GM12878 (cell line): ENCODE measurements around the gene ROR2. TPM values are rescaled to one million over a fixed set of nuclear protein-coding genes. Genes with fewer than 3 reads are reported as not detected.

ENCODE experiments used
- ATAC-seq: fragments of 200-7000 bp; cut with Tn5 transposase; 3 replicates; pipeline ENCODE4 v1.9.1; 2020; ENCODE audit warnings: mild to moderate bottlenecking, moderate library complexity
- BruUV-seq: library from RNA; stranded (reverse); fragments of 400-500 nt; replicated peaks from 2 replicates; lab custom pipeline; 2021; lab: Mats Ljungman, UMichigan
- CTCF ChIA-PET: fragments of 300-600 bp; sonication (Branson Sonifier 250); formaldehyde crosslinking; extraction: SDS; loops from one replicate; lab custom pipeline; 2021; ENCODE audit warnings: inconsistent platforms; lab: Yijun Ruan, JAX
- POLR2A ChIA-PET: fragments of 350-600 bp; formaldehyde crosslinking; extraction: SDS; loops from one replicate; lab custom pipeline; 2021; ENCODE audit warnings: inconsistent platforms; lab: Charles Lee
- RAD21 ChIA-PET: fragments of 300-600 bp; sonication (Branson Sonifier 250); formaldehyde crosslinking; loops from one replicate; lab custom pipeline; 2023; ENCODE audit warnings: antibody characterized with exemption; ENCODE audit not compliant: unreplicated experiment; lab: Charles Lee
- SMC1A ChIA-PET: fragments of 300-600 bp; sonication (Branson Sonifier 250); formaldehyde crosslinking; loops from one replicate; lab custom pipeline; 2023; ENCODE audit not compliant: unreplicated experiment, uncharacterized antibody; lab: Charles Lee
- DNase-seq: peaks from one replicate; pipeline ENCODE4 v3.0.0-alpha.2; 2011; ENCODE audit warnings: low read depth, low spot score
- FAIRE-seq: peaks from 3 replicates; lab custom pipeline; 2011; peaks lifted over from hg19 to GRCh38; lab: Jason Lieb, UNC
- H2AFZ ChIP-seq: 2 replicates; pipeline ENCODE4 v1.6.0; 2011; ENCODE audit warnings: low read depth, low read length, control low read depth; ENCODE audit not compliant: control insufficient read depth
- H3K27ac ChIP-seq: 2 replicates; pipeline ENCODE4 v1.5.1; 2011; ENCODE audit warnings: control low read depth; ENCODE audit not compliant: control insufficient read depth, insufficient read depth
- H3K27me3 ChIP-seq, 2 experiments: replicated peaks in 1 of 2; 2 replicates each; pipeline versions ENCODE4 v1.6.0 to v1.6.1; 2011; ENCODE audit warnings: low read length in 1 of 2; ENCODE audit not compliant: control insufficient read depth in 2 of 2, insufficient read depth in 2 of 2
- H3K36me3 ChIP-seq, 2 experiments: 2 replicates each; pipeline ENCODE4 v1.5.1; 2011; ENCODE audit warnings: low read length in 1 of 2; ENCODE audit not compliant: control insufficient read depth in 2 of 2, insufficient read depth in 2 of 2
- H3K4me1 ChIP-seq: 2 replicates; pipeline ENCODE4 v1.6.1; 2011; ENCODE audit warnings: mild to moderate bottlenecking, low read length, moderate library complexity, mixed read lengths; ENCODE audit not compliant: control insufficient read depth, insufficient read depth
- H3K4me2 ChIP-seq: 2 replicates; pipeline ENCODE4 v1.6.0; 2011; ENCODE audit warnings: control low read depth; ENCODE audit not compliant: control insufficient read depth, insufficient read depth
- H3K4me3 ChIP-seq: fragments of 200-600 bp; sonication (generic); 2 replicates; pipeline ENCODE4 v1.5.1; 2016
- H3K79me2 ChIP-seq: 2 replicates; pipeline ENCODE4 v1.6.0; 2011; ENCODE audit warnings: low read length; ENCODE audit not compliant: control insufficient read depth, insufficient read depth
- H3K9ac ChIP-seq: 2 replicates; pipeline ENCODE4 v1.8.0; 2011; ENCODE audit warnings: low read length, control low read depth, mixed read lengths; ENCODE audit not compliant: control insufficient read depth, insufficient read depth
- H3K9me3 ChIP-seq: replicated peaks from 3 replicates; pipeline ENCODE4 v1.5.1; 2011; ENCODE audit warnings: mild to moderate bottlenecking, low read length; ENCODE audit not compliant: control insufficient read depth, insufficient read depth
- H4K20me1 ChIP-seq: 2 replicates; pipeline ENCODE4 v1.6.0; 2011; ENCODE audit not compliant: control insufficient read depth, insufficient read depth
- GABPA ChIP-seq: IDR thresholded peaks from 2 replicates; pipeline ENCODE4 v1.6.1; 2014; ENCODE audit warnings: antibody characterized with exemption, low read depth, mild to moderate bottlenecking, inconsistent platforms
- HDAC2 ChIP-seq: fragments of 200-600 bp; sonication (generic); IDR thresholded peaks from 2 replicates; pipeline ENCODE4 v1.6.1; 2017
- HSF1 ChIP-seq: fragments of 150-350 bp; IDR thresholded peaks from 2 replicates; pipeline ENCODE4 v1.6.1; 2014; ENCODE audit warnings: mild to moderate bottlenecking, low read depth, low read length
- NFIC ChIP-seq: IDR thresholded peaks from 2 replicates; pipeline ENCODE4 v1.6.1; 2012; ENCODE audit warnings: low read depth, mild to moderate bottlenecking, inconsistent platforms, low read length, moderate library complexity
- NR2F1 ChIP-seq: fragments of 450-650 bp; conservative IDR thresholded peaks from 2 replicates; pipeline ENCODE4 v1.6.1; 2017; ENCODE audit warnings: mild to moderate bottlenecking
- SP1 ChIP-seq: IDR thresholded peaks from one replicate; pipeline ENCODE4 v1.6.1; 2011; ENCODE audit warnings: low read depth, low read length
- WGBS: methylation state at CpG from one replicate; pipeline ENCODE4 v1.1.6; 2016; ENCODE audit warnings: low lambda C conversion rate; ENCODE audit not compliant: insufficient replicate concordance, insufficient coverage; ENCODE audit errors: missing lambda C conversion rate; 5-methylcytosine and 5-hydroxymethylcytosine counted together
- in situ Hi-C: fragments of 300-500 bp; cut with MboI; formaldehyde crosslinking; loops from 9 replicates; pipeline ENCODE4 v1.14.3; 2018; ENCODE audit warnings: mixed read lengths
- intact Hi-C: fragments of 100-400 bp; cut with micrococcal nuclease; formaldehyde crosslinking; loops from one replicate; pipeline ENCODE4 v1.14.2; 2022; ENCODE audit not compliant: unreplicated experiment
- polyA plus RNA-seq, 11 experiments: library from polyadenylated mRNA; depleted of rRNA in 4 of 11; unstranded in 6 of 11; stranded (reverse) in 5 of 11; fragments of >200 nt; fragmentation: Nextera tagmentation in 4 of 11; fragmentation: Illumina TruSeq in 1 of 11; extraction: Ambion mirVana in 4 of 11; extraction: Trizol in 1 of 11; gene quantifications; 1 replicate in 1 of 11; 2 replicates in 10 of 11; pipeline versions ENCODE4 v1.2.1 to v1.2.3, GENCODE V29; 2011 to 2016; ENCODE audit warnings: inconsistent platforms in 2 of 11, missing spikeins in 2 of 11, low read depth in 1 of 11
- total RNA-seq, 4 experiments: library from RNA; depleted of rRNA in 3 of 4; stranded (reverse); fragments of >200 nt in 3 of 4; fragmentation: Illumina TruSeq in 1 of 4; extraction: Trizol in 1 of 4; gene quantifications; 2 replicates each; pipeline versions ENCODE4 v1.2.1 to v1.2.3, GENCODE V29; 2013 to 2021
- TF ChIP-seq, protein P1 (sequence below): fragments of 450-650 bp; IDR thresholded peaks from 2 replicates; pipeline ENCODE4 v1.6.1; 2018; ENCODE audit warnings: borderline replicate concordance, mild to moderate bottlenecking; ENCODE audit not compliant: partially characterized antibody
- TF ChIP-seq, protein P2 (sequence below): IDR thresholded peaks from 2 replicates; pipeline ENCODE4 v1.6.1; 2011; ENCODE audit warnings: low read depth, low read length, improper control_type of control experiment, borderline replicate concordance
- TF ChIP-seq, protein P3 (sequence below): fragments of 450-650 bp; IDR thresholded peaks from 2 replicates; pipeline ENCODE4 v1.6.1; 2017; ENCODE audit warnings: antibody characterized with exemption, mild to moderate bottlenecking, moderate library complexity

ROR2 gene
- total and polyA plus RNA-seq, 10 of the 15 experiments (the other 5 are each of a cell fraction or from before 2014, with no cell fraction given) = 0.03 to 0.05 TPM; not detected in 8

- intact Hi-C loops = no loop called here
- CTCF ChIA-PET = no interaction called here
- Histone ChIP-seq H4K20me1 (no peaks in the 10 kb centered on the region), H3K27me3 (peaks cover 0 to 4% of the 10 kb centered on the region in 2 experiments; a peak in 2 of 4 replicates), H3K9ac (no peak overlapping the region), H3K27ac (no peak overlapping the region), H3K4me3 (no peak overlapping the region), H3K36me3 (no peaks in the 10 kb centered on the region), H3K9me3 (no peaks in the 10 kb centered on the region), H2AFZ (no peak overlapping the region), H3K79me2 (no peaks in the 10 kb centered on the region), H3K4me2 (no peak overlapping the region), H3K4me1 (no peaks in the 10 kb centered on the region)
- BruUV-seq = no TSS peak
- RAD21 ChIA-PET = no interaction called here
- POLR2A ChIA-PET = no interaction called here
- SMC1A ChIA-PET = no interaction called here
- FAIRE-seq (no peak), ATAC-seq (no peak), DNase-seq (no peak)
- WGBS = 34% methylated on average over 7 of the region's 7 CpGs
- TF ChIP-seq NR2F1 = no peak
- no peak for TF ChIP-seq SP1
- TF ChIP-seq HSF1 = no peak
- in situ Hi-C loops = no loop called here
Observed at GRCh38 chr9:91843093-91843492, 106.9 kb downstream of the ROR2 start.

DNA sequence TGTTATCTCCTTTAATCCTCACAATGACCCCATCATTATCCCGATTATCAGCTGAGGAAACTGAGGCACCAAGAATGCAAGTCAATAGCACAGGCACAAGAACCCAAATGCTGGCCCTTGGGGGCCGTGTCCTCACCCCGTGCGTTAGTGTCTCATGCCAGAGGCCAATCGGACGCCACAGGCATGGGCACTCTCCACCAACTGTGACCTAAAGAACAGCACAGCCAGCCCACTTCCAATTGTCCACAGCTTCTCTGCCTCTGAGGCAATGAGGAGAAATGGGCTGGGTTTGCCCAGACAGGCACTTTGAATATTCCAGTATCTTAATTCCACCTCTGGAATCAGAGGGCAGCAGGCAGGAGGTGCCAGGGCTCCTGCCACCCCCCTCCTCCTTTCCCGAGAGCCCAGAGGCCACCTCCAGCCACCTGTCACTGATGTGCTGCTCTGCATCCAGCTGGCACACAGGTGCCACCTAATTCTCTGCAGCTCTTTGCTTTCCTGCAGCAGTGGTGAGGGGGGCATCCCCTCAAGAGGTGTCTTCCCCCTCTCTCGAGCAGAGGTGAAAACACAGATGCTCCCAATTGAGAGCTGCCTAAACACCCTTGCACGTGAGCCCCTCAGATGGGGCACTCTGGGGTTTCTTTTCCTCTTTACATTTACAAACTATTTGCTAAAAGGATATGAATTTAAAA, 107.5 kb downstream of the ROR2 start:
- Histone ChIP-seq H3K4me2 (no peak overlapping the region), H3K4me3 (no peak overlapping the region), H3K36me3 (no peaks in the 10 kb centered on the region), H3K79me2 (no peaks in the 10 kb centered on the region), H3K4me1 (no peaks in the 10 kb centered on the region), H3K27me3 (peaks cover 0 to 2% of the 10 kb centered on the region in 2 experiments; a peak in 2 of 4 replicates), H4K20me1 (no peaks in the 10 kb centered on the region), H3K9ac (no peak overlapping the region), H3K27ac (no peak overlapping the region), H2AFZ (no peak overlapping the region), H3K9me3 (no peaks in the 10 kb centered on the region)
- intact Hi-C loops (no loop called here), in situ Hi-C loops (no loop called here)
- SMC1A ChIA-PET = no interaction called here
- no peak for DNase-seq
- RAD21 ChIA-PET = no interaction called here
- FAIRE-seq = no peak
- ATAC-seq = no peak
- 31% methylated on average over 9 of the region's 9 CpGs for WGBS
- BruUV-seq = no TSS peak
- CTCF ChIA-PET = no interaction called here
- POLR2A ChIA-PET = no interaction called here
- TF ChIP-seq, protein P1, sequence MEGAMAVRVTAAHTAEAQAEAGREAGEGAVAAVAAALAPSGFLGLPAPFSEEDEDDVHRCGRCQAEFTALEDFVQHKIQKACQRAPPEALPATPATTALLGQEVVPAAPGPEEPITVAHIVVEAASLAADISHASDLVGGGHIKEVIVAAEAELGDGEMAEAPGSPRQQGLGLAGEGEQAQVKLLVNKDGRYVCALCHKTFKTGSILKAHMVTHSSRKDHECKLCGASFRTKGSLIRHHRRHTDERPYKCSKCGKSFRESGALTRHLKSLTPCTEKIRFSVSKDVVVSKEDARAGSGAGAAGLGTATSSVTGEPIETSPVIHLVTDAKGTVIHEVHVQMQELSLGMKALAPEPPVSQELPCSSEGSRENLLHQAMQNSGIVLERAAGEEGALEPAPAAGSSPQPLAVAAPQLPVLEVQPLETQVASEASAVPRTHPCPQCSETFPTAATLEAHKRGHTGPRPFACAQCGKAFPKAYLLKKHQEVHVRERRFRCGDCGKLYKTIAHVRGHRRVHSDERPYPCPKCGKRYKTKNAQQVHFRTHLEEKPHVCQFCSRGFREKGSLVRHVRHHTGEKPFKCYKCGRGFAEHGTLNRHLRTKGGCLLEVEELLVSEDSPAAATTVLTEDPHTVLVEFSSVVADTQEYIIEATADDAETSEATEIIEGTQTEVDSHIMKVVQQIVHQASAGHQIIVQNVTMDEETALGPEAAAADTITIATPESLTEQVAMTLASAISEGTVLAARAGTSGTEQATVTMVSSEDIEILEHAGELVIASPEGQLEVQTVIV = no peak
- no peak for TF ChIP-seq HDAC2
- TF ChIP-seq, protein P2, sequence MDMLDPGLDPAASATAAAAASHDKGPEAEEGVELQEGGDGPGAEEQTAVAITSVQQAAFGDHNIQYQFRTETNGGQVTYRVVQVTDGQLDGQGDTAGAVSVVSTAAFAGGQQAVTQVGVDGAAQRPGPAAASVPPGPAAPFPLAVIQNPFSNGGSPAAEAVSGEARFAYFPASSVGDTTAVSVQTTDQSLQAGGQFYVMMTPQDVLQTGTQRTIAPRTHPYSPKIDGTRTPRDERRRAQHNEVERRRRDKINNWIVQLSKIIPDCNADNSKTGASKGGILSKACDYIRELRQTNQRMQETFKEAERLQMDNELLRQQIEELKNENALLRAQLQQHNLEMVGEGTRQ = no peak
- TF ChIP-seq, protein P3, sequence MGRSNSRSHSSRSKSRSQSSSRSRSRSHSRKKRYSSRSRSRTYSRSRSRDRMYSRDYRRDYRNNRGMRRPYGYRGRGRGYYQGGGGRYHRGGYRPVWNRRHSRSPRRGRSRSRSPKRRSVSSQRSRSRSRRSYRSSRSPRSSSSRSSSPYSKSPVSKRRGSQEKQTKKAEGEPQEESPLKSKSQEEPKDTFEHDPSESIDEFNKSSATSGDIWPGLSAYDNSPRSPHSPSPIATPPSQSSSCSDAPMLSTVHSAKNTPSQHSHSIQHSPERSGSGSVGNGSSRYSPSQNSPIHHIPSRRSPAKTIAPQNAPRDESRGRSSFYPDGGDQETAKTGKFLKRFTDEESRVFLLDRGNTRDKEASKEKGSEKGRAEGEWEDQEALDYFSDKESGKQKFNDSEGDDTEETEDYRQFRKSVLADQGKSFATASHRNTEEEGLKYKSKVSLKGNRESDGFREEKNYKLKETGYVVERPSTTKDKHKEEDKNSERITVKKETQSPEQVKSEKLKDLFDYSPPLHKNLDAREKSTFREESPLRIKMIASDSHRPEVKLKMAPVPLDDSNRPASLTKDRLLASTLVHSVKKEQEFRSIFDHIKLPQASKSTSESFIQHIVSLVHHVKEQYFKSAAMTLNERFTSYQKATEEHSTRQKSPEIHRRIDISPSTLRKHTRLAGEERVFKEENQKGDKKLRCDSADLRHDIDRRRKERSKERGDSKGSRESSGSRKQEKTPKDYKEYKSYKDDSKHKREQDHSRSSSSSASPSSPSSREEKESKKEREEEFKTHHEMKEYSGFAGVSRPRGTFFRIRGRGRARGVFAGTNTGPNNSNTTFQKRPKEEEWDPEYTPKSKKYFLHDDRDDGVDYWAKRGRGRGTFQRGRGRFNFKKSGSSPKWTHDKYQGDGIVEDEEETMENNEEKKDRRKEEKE = no peak
- TF ChIP-seq GABPA = no peak
- TF ChIP-seq NFIC = no peak
